NCI-H526 treated with DMSO at 0.1 percent for 48 hours (cell line): Measurements from ENCODE around the gene EYA2.

Source experiments
- DNase-seq: peaks from one replicate; lab custom pipeline; 2025; lab: John Stamatoyannopoulos, UW

EYA2 gene

GRCh38 chr20:46978951-46979491 lies 84.4 kb downstream of the EYA2 start:
- DNase-seq, result no peak

GRCh38 chr20:46979603-46980241 lies 85.1 kb downstream of the EYA2 start:
- peak; percentile 79 for DNase-seq

- no peak for DNase-seq
Measured at GRCh38 chr20:46981184-46981583, 86.5 kb downstream of the EYA2 start.

GRCh38 chr20:46983466-46983865 lies 88.8 kb downstream of the EYA2 start:
- DNase-seq, result no peak

GRCh38 chr20:46984405-46984804 lies 89.8 kb downstream of the EYA2 start:
- DNase-seq, result no peak

GRCh38 chr20:46985250-46985649 lies 90.6 kb downstream of the EYA2 start:
- DNase-seq, result no peak

- no peak for DNase-seq
Measured at GRCh38 chr20:46985671-46986070, 91.0 kb downstream of the EYA2 start.

- DNase-seq, result no peak
Measured at GRCh38 chr20:46987001-46987400, 92.4 kb downstream of the EYA2 start.

GRCh38 chr20:46990017-46990595 lies 95.5 kb downstream of the EYA2 start:
- DNase-seq, result no peak

- peak; percentile 22 for DNase-seq
Measured at GRCh38 chr20:46990596-46991104, 96.0 kb downstream of the EYA2 start.

- no peak for DNase-seq
Measured at GRCh38 chr20:46991168-46991567, 96.5 kb downstream of the EYA2 start.

- no peak for DNase-seq
Measured at GRCh38 chr20:46991880-46992639, 97.4 kb downstream of the EYA2 start.

GRCh38 chr20:46992640-46993035 lies 98.0 kb downstream of the EYA2 start:
- no peak for DNase-seq

GRCh38 chr20:46993465-46994095 lies 98.9 kb downstream of the EYA2 start:
- DNase-seq, result no peak

- DNase-seq, result no peak
Measured at GRCh38 chr20:46994341-46994740, 99.7 kb downstream of the EYA2 start.

- DNase-seq, result no peak
Measured at GRCh38 chr20:46995561-46996142, 101.0 kb downstream of the EYA2 start.

GRCh38 chr20:46997187-46997586 lies 102.5 kb downstream of the EYA2 start:
- DNase-seq, result no peak

- DNase-seq, result peak; percentile 64
Measured at GRCh38 chr20:46998477-46999240, 104.0 kb downstream of the EYA2 start.

- DNase-seq, result no peak
Measured at GRCh38 chr20:46999801-47000465, 105.3 kb downstream of the EYA2 start.

GRCh38 chr20:47003223-47003622 lies 108.6 kb downstream of the EYA2 start:
- DNase-seq, result no peak

- no peak for DNase-seq
Measured at GRCh38 chr20:47004179-47004578, 109.5 kb downstream of the EYA2 start.
